K562 (cell line): ENCODE measurements around the gene ZNF598. TPM values are rescaled to one million over a fixed set of nuclear protein-coding genes. Genes with fewer than 3 reads are reported as not detected.
A peak's percentile ranks its signal among the peaks of the same experiment; 100 is the strongest.

Experiments
- ATAC-seq: fragments of 200-7000 bp; cut with Tn5 transposase; 3 replicates; pipeline ENCODE4 v1.9.1; 2020; ENCODE audit warnings: moderate library complexity
- BruUV-seq: library from RNA; stranded (reverse); fragments of 400-500 nt; replicated peaks from 2 replicates; lab custom pipeline; 2021; lab: Mats Ljungman, UMichigan
- CTCF ChIA-PET: fragments of 300-600 bp; formaldehyde crosslinking; extraction: SDS; loops from one replicate; lab custom pipeline; 2021; ENCODE audit warnings: low intra/inter-chr PET ratio; lab: Yijun Ruan, JAX
- POLR2A ChIA-PET: fragments of 300-600, 350-650 bp; sonication (Branson Sonifier 250); formaldehyde crosslinking; extraction: SDS; loops from one replicate; lab custom pipeline; 2021; ENCODE audit warnings: antibody characterized with exemption, inconsistent platforms; lab: Yijun Ruan, JAX
- DNase-seq, 4 experiments: peaks; one replicate each; pipeline versions ENCODE4 v3.0.0 to v3.0.0-alpha.2; 2011 to 2018; ENCODE audit warnings: low spot score in 3 of 4, mixed read lengths in 3 of 4; ENCODE audit errors: extremely low read depth in 1 of 4
- FAIRE-seq: peaks from 2 replicates; lab custom pipeline; 2011; peaks lifted over from hg19 to GRCh38; lab: Jason Lieb, UNC
- H2AFZ ChIP-seq: 2 replicates; pipeline ENCODE4 v1.6.0; 2011; ENCODE audit warnings: low read depth, low read length, control low read depth, inconsistent platforms
- H3K27ac ChIP-seq: fragments of 200-600 bp; 3 replicates; pipeline ENCODE4 v1.8.0; 2011; ENCODE audit warnings: low read depth, mild to moderate bottlenecking, control low read depth, inconsistent platforms, low read length, moderate library complexity, mixed read lengths; ENCODE audit errors: extremely low read depth
- H3K27me3 ChIP-seq, 2 experiments: fragments of 300-600 bp in 1 of 2; 2 replicates in 1 of 2; 3 replicates in 1 of 2; pipeline versions ENCODE4 v1.6.0 to v1.8.0; 2011; ENCODE audit warnings: inconsistent platforms in 2 of 2, low read length in 2 of 2, mild to moderate bottlenecking in 1 of 2, mixed read lengths in 1 of 2, moderate library complexity in 1 of 2; ENCODE audit not compliant: control insufficient read depth in 2 of 2, insufficient read depth in 2 of 2
- H3K36me3 ChIP-seq: fragments of 300-600 bp; 3 replicates; pipeline ENCODE4 v1.8.0; 2011; ENCODE audit warnings: mild to moderate bottlenecking, low read length, inconsistent platforms; ENCODE audit not compliant: control insufficient read depth, insufficient read depth
- H3K4me1 ChIP-seq, 2 experiments: fragments of 200-600 bp in 1 of 2; replicated peaks in 1 of 2; 2 replicates in 1 of 2; 3 replicates in 1 of 2; pipeline versions ENCODE4 v1.5.1 to v1.8.0; 2011; ENCODE audit warnings: inconsistent platforms in 2 of 2, low read length in 2 of 2, mild to moderate bottlenecking in 1 of 2, mixed read lengths in 1 of 2, moderate library complexity in 1 of 2; ENCODE audit not compliant: control insufficient read depth in 2 of 2, insufficient read depth in 2 of 2
- H3K4me2 ChIP-seq: 2 replicates; pipeline ENCODE4 v1.6.1; 2011; ENCODE audit warnings: low read length, control low read depth, inconsistent platforms, mixed read lengths; ENCODE audit not compliant: insufficient read depth
- H3K4me3 ChIP-seq: fragments of 200-600 bp; sonication (generic), shearing (Covaris generic); 2 replicates; pipeline ENCODE4 v1.5.1; 2016; ENCODE audit warnings: control low read depth, inconsistent platforms
- H3K79me2 ChIP-seq: fragments of 200-600 bp; 3 replicates; pipeline ENCODE4 v1.8.0; 2011; ENCODE audit warnings: low read length, inconsistent platforms; ENCODE audit not compliant: control insufficient read depth, insufficient read depth
- H3K9ac ChIP-seq, 2 experiments: 2 replicates each; pipeline versions ENCODE4 v1.6.0 to v1.6.1; 2011; ENCODE audit warnings: low read depth in 2 of 2, low read length in 2 of 2, control low read depth in 1 of 2, inconsistent platforms in 1 of 2, mild to moderate bottlenecking in 1 of 2, mixed read lengths in 1 of 2; ENCODE audit not compliant: insufficient read depth in 1 of 2
- H3K9me1 ChIP-seq: one replicate; pipeline ENCODE4 v1.6.0; 2011; ENCODE audit warnings: inconsistent platforms, mild to moderate bottlenecking, low read length, moderate library complexity; ENCODE audit not compliant: control insufficient read depth, insufficient read depth
- H3K9me3 ChIP-seq: replicated peaks from 2 replicates; pipeline ENCODE4 v1.5.1; 2011; ENCODE audit warnings: low read depth, low read length, inconsistent platforms; ENCODE audit not compliant: control insufficient read depth, insufficient read depth
- H4K20me1 ChIP-seq: replicated peaks from 2 replicates; pipeline ENCODE4 v1.6.1; 2011; ENCODE audit warnings: low read length, inconsistent platforms, mixed read lengths; ENCODE audit not compliant: control insufficient read depth, insufficient read depth
- KDM2B ChIP-seq: fragments of 250-450 bp; sonication (Bioruptor Pico); IDR thresholded peaks from 2 replicates; pipeline ENCODE4 v1.8.0; 2021; ENCODE audit warnings: mild to moderate bottlenecking, moderate library complexity
- POLR2G ChIP-seq: fragments of 200-400 bp; formaldehyde crosslinking; IDR thresholded peaks from 2 replicates; pipeline ENCODE4 v1.6.1; 2017; ENCODE audit warnings: low read depth, mild to moderate bottlenecking, antibody characterized with exemption, low read length, moderate library complexity
- RAD21 ChIP-seq, 2 experiments: fragments of 250-450 bp in 1 of 2; fragments of 450-650 bp in 1 of 2; sonication (Bioruptor Pico) in 1 of 2; formaldehyde crosslinking in 1 of 2; IDR thresholded peaks in 1 of 2; conservative IDR thresholded peaks in 1 of 2; 2 replicates each; pipeline versions ENCODE4 v1.4.0 to v1.8.0; 2020 to 2022; ENCODE audit warnings: mild to moderate bottlenecking in 2 of 2, moderate library complexity in 1 of 2
- ZNF140 ChIP-seq: fragments of 250-450 bp; sonication (Bioruptor Pico); IDR thresholded peaks from 2 replicates; pipeline ENCODE4 v1.8.0; 2021; ENCODE audit warnings: moderate library complexity, mild to moderate bottlenecking, inconsistent platforms
- WGBS: fragments of 100-300 bp; shearing (Covaris generic); methylation state at CpG from one replicate; pipeline ENCODE4 v1.1.6; 2016; ENCODE audit warnings: low coverage, mixed read lengths; ENCODE audit not compliant: insufficient coverage; ENCODE audit errors: missing lambda C conversion rate; 5-methylcytosine and 5-hydroxymethylcytosine counted together
- in situ Hi-C: fragments of 300-500 bp; cut with MboI; formaldehyde crosslinking; loops from 4 replicates; pipeline ENCODE4 v1.15.0; 2018; ENCODE audit warnings: inconsistent platforms, mixed read lengths
- intact Hi-C: fragments of 100-400 bp; cut with micrococcal nuclease; formaldehyde crosslinking; loops from 2 replicates; pipeline ENCODE4 v1.14.2; 2022
- polyA plus RNA-seq, 8 experiments: library from polyadenylated mRNA; depleted of rRNA in 4 of 8; stranded (reverse) in 5 of 8; unstranded in 3 of 8; fragments of >200 nt; fragmentation: Nextera tagmentation in 2 of 8; fragmentation: Illumina TruSeq in 1 of 8; extraction: Ambion mirVana in 2 of 8; extraction: Trizol in 1 of 8; gene quantifications; 2 replicates each; pipeline versions ENCODE4 v1.2.1 to v1.2.3, GENCODE V29; 2011 to 2014; ENCODE audit warnings: inconsistent platforms in 1 of 8, missing spikeins in 1 of 8
- total RNA-seq, 7 experiments: library from RNA; depleted of rRNA in 6 of 7; stranded (reverse); fragments of >200 nt in 6 of 7; fragmentation: Illumina TruSeq in 2 of 7; extraction: Trizol in 2 of 7; gene quantifications; 2 replicates each; pipeline versions ENCODE4 v1.2.1 to v1.2.3, GENCODE V29; 2011 to 2021; ENCODE audit warnings: low replicate concordance in 1 of 7
- TF ChIP-seq, protein P1 (sequence below), 3 experiments: IDR thresholded peaks in 2 of 3; conservative IDR thresholded peaks in 1 of 3; 2 replicates each; pipeline ENCODE4 v1.5.1; 2011 to 2012; ENCODE audit warnings: low read length in 3 of 3, mild to moderate bottlenecking in 3 of 3, control low read depth in 2 of 3, improper control_type of control experiment in 1 of 3, inconsistent platforms in 1 of 3, low read depth in 1 of 3, mixed read lengths in 1 of 3, moderate library complexity in 1 of 3; ENCODE audit not compliant: insufficient read depth in 2 of 3

The ZNF598 gene
- total and polyA plus RNA-seq, 9 of the 15 experiments (the other 6 are each of a cell fraction or from before 2014, with no cell fraction given), result 0.11 to 115 (median 29.6) TPM

DNA sequence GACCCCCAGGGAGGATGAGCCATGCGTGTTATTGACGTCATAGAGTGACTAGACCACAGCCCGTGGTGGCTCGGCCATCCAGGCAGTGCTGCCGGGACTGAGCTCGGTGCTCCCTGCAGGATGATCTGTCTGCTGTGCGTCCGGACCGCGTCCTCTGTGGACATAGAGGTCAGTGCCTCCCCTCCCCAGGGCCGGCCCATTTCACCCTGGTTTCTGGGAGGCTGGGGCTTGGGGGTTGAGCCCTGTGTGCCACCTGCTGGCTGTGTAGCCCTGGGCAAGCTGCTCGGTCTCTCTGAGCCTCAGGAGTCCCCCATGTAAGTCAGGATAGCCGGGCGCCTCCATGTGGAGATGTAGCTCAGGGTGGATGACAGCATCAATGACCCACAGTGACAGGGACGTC lies 46.5 kb upstream of the ZNF598 start:
- Histone ChIP-seq H3K27ac (no peak overlapping the region), H3K9ac (peak overlapping the region in 1 of 2 experiments; percentile 11; a peak in 1 of 4 replicates), H3K27me3 (no peaks in the 10 kb centered on the region), H3K4me2 (no peak overlapping the region), H4K20me1 (peaks cover 4% of the 10 kb centered on the region; the same call in 1 of the 2 replicates), H3K4me3 (no peak overlapping the region), H2AFZ (no peak overlapping the region), H3K9me3 (no peaks in the 10 kb centered on the region), H3K9me1 (no peaks in the 10 kb centered on the region), H3K4me1 (peaks cover 0 to 49% of the 10 kb centered on the region in 2 experiments; a peak in 2 of 5 replicates), H3K79me2 (no peaks in the 10 kb centered on the region), H3K36me3 (peaks cover 41% of the 10 kb centered on the region; the same call in 1 of the 3 replicates)
- FAIRE-seq (no peak), DNase-seq (peak in 1 of 4 experiments; percentile 15), ATAC-seq (peak; percentile 41)
- TF ChIP-seq RAD21 (CRISPR knock-in tag; conservative IDR thresholded peaks at IDR 0.05 in 1 of 2, IDR thresholded peaks at IDR 0.05 in 1 of 2), result 0 out of 4 replicates have a peak, but pooled peaks of 1 of the 2 experiments have one; percentile 6
- TF ChIP-seq ZNF140 (CRISPR knock-in tag), result no peak
- TF ChIP-seq KDM2B, result no peak
- peak; percentile 11; the same call in 1 of the 2 replicates for TF ChIP-seq POLR2G
- TF ChIP-seq, protein P1, sequence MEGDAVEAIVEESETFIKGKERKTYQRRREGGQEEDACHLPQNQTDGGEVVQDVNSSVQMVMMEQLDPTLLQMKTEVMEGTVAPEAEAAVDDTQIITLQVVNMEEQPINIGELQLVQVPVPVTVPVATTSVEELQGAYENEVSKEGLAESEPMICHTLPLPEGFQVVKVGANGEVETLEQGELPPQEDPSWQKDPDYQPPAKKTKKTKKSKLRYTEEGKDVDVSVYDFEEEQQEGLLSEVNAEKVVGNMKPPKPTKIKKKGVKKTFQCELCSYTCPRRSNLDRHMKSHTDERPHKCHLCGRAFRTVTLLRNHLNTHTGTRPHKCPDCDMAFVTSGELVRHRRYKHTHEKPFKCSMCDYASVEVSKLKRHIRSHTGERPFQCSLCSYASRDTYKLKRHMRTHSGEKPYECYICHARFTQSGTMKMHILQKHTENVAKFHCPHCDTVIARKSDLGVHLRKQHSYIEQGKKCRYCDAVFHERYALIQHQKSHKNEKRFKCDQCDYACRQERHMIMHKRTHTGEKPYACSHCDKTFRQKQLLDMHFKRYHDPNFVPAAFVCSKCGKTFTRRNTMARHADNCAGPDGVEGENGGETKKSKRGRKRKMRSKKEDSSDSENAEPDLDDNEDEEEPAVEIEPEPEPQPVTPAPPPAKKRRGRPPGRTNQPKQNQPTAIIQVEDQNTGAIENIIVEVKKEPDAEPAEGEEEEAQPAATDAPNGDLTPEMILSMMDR (IDR thresholded peaks at IDR 0.05 in 2 of 3, conservative IDR thresholded peaks at IDR 0.05 in 1 of 3; ENCODE audit: insufficient read depth in 2 of 3, low read depth in 1 of 3, low read length in 3 of 3), result peak in 1 of 3 experiments; percentile 30; a peak in 2 of 6 replicates
- in situ Hi-C loops, result no loop called here
- ChIA-PET CTCF (interaction anchor here (0.7 kb wide), 1 partner anchor 191 kb away, joined by 4 read pairs; no protein-coding TSS in a partner anchor), POLR2A (interaction anchor here (1.3 kb wide), 1 partner anchor 8 kb away, joined by 6 read pairs; the partner anchor contains the start of genes NTHL1 and TSC2)
- no TSS peak for BruUV-seq
- 73% methylated on average over 14 of the region's 15 CpGs for WGBS
- intact Hi-C loops, result no loop called here
